Glomerular endothelial cell (primary cell): ENCODE data around the gene EPAS1. TPM values are rescaled to one million over a fixed set of nuclear protein-coding genes. Genes with fewer than 3 reads are reported as not detected.

Source experiments
- DNase-seq: peaks from one replicate; pipeline ENCODE4 v3.0.0-alpha.2; 2011; ENCODE audit warnings: low read depth, low spot score; ENCODE audit errors: extremely low read depth
- total RNA-seq: library from RNA; depleted of rRNA; stranded (reverse); fragments of >200 nt; gene quantifications from 2 replicates; pipeline ENCODE4 v1.2.3, GENCODE V29; 2015

EPAS1 gene
- total RNA-seq, 1 donor from 2014 or later: 676 TPM

- no peak for DNase-seq
These were observed 131.8 kb downstream of the EPAS1 start for GRCh38 chr2:46428911-46429436.

GRCh38 chr2:46430413-46430812 lies 133.2 kb downstream of the EPAS1 start:
- DNase-seq: no peak

DNA sequence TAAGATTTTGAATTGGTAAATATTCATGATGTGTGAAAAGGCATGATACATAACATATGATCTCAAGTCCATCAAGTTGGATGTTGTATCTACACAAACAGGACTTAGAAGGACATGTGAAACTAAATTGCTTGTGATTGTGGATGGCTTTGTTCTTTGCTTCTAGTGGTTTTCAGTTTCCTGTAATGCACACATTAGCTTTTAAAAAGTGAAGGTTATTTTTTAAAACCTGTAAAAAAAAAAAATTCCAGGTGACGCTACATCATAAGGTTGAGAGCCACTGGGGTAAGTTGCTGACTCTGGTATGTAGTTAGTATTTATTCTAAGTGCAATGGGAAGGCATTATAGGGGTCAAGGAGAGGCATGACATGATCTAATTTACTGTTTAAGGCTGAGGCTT lies 133.8 kb downstream of the EPAS1 start:
- DNase-seq: no peak

DNA sequence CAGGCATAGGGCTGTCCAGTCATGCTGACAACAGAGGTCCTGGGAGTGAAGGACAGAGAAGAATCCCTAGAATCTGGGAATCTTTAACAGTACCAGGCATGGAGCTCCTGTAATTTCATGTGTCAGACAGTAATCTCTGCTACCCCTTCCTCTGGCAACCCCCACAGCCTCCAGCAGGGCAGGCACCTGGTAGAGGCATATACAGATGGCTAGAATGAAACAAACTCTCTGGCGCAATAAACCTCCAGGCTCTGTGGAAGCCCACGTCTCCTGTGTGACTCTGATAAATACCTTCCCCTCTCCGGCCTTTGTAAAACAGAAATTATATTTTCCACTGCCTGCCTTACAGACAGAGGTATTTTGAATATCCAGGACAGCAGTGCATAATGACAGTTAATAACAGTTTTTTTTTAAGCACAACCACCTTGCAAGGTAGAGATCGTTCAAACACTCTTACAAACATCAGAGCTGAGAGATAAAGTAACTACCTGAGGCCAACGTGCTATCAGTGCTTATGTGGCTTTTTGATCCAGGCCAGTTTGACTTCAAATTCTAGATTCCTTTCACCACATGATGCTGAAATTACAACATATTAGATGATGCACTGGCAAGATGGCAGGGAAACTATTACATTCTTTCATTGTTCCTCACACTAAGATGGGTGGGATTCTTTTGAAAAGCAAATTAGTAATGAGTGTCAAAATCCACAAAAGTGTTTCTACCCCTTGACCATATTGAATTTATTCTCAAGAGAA lies 134.5 kb downstream of the EPAS1 start:
- DNase-seq: no peak

DNA sequence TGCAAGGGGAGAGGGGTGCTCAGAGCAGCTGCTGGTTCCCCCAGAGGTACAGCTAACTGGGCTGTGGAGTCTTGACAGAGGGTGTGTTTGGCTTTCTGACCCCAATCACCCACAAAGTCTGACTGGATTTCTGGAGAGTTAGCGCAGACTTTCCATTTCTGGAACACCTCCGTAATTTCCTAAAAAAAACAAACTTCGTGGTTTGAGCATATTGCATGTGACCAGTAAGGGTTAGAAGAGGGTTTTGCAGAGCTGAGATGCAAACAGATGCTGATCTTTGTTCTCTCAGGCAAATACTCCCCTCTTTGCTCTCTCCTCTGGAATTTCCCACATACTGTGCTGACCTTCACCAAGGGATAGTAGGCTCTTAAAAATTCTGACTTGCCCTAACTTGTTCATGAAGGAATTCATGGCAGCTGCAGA lies 137.7 kb downstream of the EPAS1 start:
- no peak for DNase-seq

DNA sequence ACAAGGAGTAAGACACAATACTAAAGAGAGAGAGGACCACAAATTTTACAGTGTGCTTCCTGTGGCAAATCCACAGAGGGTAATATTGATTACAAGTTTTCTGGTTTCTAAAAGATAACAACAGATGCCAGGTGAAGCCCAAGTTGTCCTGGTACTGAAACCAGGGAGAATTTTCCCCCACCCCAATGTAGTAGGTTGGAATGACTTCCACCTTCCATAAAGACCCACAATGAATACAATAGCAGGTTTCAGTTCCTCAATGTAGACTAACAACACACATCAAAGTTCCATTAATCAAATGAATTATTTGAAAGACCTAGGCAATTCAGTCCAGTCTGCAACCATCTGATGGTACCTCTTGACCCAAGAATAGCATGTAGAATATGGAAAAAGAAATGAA lies 138.1 kb downstream of the EPAS1 start:
- DNase-seq: no peak

DNA sequence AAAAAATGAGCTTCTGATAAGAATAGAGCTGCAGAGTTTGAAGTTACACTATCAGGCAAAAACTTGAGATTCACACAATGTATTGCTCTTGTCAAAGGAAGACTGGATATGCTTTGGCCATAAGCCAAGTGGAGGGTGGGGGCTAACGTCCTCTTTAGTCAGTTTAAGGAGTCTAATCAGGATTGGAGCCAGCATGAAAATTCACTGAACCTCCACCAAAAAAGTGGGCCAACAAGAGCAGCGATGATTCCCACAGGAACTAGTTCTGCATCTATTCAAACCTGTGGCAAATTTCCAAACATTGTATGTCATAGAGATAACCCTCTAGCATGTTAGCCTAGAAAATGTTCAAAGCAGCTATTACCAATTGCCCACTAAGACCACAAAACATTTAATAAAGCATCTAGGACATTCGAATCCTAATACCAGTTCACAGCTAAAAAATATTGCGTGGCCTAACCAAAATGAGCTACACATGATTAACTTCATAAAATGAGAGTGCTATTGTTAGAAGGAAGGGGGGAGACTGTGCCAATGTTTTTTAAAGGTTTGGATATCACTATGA lies 138.7 kb downstream of the EPAS1 start:
- no peak for DNase-seq

Other genes starting within 250 kb of the EPAS1 start
- not detected in 2 replicates for gene TMEM247, start 182.2 kb downstream of the EPAS1 start, total RNA-seq
- 41.3 and 50.2 TPM in 2 replicates for gene RHOQ, start 245.1 kb downstream of the EPAS1 start, total RNA-seq
- gene ATP6V1E2, start 245.2 kb downstream of the EPAS1 start, total RNA-seq: 2.6 and 10.3 TPM in 2 replicates